Measurements from ENCODE around the gene GNG2.

DNA sequence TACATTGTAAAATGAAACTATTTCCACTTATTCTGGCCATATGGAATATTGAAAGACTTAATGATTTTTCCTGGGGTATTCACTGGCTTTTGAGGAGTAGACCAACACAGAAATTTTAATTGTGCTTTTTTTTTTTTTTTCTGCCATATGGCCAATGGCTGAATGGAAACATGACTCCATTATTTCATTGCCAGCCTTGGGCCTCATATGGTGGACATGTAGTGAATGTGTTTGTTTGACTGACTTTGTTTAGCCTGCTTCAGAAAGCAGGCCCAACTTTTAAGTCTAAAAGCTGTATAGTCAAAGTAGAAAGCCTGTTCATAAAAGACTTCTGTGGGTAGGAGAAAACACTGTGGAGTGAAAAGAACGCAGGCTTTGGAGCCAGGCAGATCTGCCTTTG, 2.4 kb downstream of the GNG2 start:
- TF ChIP-seq ZNF274 (IDR thresholded peaks at IDR 0.05; ENCODE audit: low read depth, low read length) = no peak
- TF ChIP-seq YY1 (IDR thresholded peaks at IDR 0.05; ENCODE audit: insufficient read depth, insufficient read length) = no peak
